ENCODE results near the gene ADAMTS6.

- no peak for TF ChIP-seq CTCF (IDR thresholded peaks at IDR 0.05)
- no peak for TF ChIP-seq EP300 (IDR thresholded peaks at IDR 0.05)
These were observed 58.1 kb downstream of the ADAMTS6 start for GRCh38 chr5:65423623-65424022.

All from tibial nerve (tissue), 4 donors.